HG02763 (cell line): ENCODE results near the gene HRC.

ENCODE experiments used
- ATAC-seq: cut with Tn5 transposase; IDR thresholded peaks from one replicate; pipeline ENCODE4 v1.9.1; 2021; ENCODE audit warnings: mild to moderate bottlenecking, moderate library complexity; ENCODE audit not compliant: unreplicated experiment

The HRC gene

DNA sequence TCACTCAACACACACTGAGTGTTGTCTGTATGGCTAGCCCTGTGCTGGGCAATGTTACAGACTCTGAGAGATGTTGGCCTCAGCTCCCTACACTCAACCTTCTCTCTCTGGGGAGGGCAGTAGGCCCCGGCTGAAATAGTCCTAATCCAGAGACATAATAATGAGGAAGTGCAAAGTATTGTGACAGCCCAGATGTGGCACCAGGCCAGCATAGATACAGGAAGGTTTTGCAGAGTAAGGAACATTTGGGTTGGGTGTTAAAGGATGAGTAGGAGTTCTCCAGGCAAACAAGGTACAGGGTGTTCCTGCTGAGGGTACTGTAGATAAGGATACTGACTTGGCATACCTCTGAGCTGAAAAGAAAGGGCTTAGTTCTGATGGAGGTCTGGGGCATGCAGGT is 38.7 kb downstream of the HRC start:
- ATAC-seq, result no peak

GRCh38 chr19:49114630-49115363 is 40.4 kb downstream of the HRC start:
- no peak for ATAC-seq

GRCh38 chr19:49113762-49114629 is 41.2 kb downstream of the HRC start, which contains the start of gene LIN7B:
LIN7B (plus strand) TSS chr19:49114370; CDS start chr19:49114405, 35 bp downstream.
- peak; percentile 53 for ATAC-seq

- no peak for ATAC-seq
Observed at GRCh38 chr19:49111218-49111998, 43.8 kb downstream of the HRC start.

DNA sequence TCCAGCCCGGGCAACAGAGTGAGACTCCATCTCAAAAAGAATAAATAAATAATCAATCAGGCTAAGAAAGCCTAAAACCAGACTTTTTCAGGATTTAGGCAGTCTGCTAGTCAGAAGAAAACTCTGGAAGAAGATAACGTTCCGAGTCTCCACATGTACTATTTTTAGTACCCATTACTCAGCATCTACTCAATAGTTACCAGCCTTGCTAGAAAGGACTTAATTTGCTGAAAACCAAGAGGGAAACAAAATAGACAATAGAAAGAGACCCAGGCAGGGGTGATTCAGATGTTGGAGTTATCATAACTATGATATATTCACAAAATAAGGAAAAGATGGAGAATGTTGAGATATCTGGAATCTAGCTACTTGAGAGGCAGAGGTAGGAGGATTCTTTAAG is 44.6 kb downstream of the HRC start:
- ATAC-seq, result no peak

DNA sequence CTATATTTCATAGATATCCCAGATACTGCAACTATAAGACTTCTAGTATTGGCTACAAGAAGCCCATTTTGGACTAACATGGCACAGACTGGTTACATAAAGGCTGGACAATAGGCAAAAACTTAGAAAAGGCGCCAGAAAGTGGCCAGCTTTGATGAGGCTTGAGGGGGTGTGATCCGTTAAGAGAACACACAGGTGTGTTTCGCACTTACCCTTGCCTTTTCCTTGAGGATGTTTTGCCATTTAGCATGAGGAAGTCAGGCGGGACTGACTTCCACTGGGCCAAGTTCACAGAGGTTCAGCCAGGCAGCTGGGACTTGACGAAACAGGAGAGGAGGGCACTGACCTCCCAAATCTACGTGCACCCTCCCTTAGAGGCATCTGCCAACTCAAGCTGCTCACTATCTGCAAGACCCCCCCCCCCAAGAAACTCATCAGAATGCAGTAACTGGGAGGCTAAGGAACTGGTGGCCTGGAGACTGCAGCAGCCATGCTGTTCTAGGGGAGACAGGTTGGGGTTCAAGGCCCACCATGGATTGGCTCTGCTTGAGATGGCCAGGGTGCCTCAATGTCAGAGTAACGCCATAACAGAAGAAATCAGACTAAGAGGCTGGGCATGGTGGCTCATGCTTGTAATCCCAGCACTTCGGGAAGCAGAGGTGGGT is 45.5 kb downstream of the HRC start:
- no peak for ATAC-seq

- no peak for ATAC-seq
Observed at GRCh38 chr19:49109051-49109450, 46.1 kb downstream of the HRC start.

GRCh38 chr19:49107625-49108459 is 47.4 kb downstream of the HRC start:
- ATAC-seq, result no peak

- no peak for ATAC-seq
Observed at GRCh38 chr19:49106648-49107135, 48.5 kb downstream of the HRC start.

DNA sequence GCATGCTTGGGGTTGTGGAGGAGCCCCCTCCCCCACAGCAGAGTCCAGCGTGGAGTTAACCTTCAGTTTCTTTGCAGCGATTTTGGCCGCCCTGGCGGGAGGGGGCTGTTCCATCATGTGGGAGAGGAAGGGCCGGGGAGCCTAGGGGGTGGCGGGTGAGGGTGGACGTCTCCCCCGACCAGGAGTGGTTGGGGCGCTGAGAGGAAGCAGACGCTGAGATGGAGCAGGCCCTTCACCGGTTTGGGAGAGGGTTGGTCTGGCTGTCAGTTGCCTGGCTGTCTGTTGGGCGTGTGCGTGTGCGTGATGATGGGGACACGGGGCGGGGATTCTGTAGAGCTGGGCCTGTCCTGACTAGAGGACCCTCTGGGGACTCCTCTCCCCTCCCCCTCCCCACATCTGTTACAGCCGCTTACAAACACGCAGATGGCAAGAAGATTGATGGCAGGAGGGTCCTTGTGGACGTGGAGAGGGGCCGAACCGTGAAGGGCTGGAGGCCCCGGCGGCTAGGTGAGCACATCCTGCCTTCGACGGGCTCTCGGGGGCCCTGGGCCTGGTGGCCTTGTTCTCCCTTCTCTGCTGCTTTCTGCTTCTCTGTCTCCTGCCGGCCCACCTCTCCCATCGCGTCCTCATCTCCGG is 50.8 kb downstream of the HRC start:
- ATAC-seq, result no peak

DNA sequence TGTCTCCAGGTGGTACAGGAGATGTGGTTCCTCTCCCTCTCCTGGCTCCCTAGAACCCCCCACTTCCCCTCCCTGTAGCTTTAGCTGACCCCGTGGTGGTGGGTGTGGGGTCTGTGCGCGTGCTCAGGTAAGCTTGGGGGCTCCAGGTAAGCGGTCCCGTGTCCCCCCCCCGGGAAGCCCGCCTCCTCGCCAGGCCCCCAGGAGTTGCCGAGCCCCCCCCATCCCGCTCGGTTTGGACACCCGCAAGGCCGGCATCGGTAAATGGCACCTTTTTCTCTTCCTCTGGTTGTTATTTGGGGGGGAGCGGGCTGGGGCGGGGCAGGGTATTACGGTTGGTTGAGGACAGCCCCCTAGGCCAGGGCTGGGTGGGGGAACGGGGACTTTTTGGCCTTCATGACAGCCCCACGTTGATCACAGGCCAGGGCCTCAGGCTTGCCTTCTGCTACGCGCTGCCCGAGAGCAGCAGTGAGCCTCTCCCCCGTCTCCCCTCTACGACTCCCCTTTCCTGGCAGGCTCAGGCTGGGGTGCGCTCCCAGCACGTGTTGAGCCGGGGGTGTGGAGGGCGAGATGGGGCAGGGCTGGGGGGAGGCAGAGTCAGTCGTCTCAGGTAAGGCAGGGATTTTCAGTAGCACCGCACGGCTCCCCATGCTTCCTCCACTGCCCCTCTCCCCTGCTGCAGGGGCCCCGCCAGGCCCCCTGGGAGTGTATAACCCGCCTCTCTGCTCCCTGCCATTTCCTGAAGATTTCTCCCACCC is 51.7 kb downstream of the HRC start:
- no peak for ATAC-seq

- ATAC-seq, result no peak
Observed at GRCh38 chr19:49102303-49102702, 52.9 kb downstream of the HRC start.
